HS-5 (cell line): ENCODE measurements around the gene TMEM250.
"Not testable (repeated sequence)": the region's sequence is repeated elsewhere in the genome, so short reads cannot be mapped to it uniquely, and the experiment has no call there.

Experiments used
- DNase-seq: peaks from one replicate; pipeline ENCODE4 v3.0.0-alpha.2; 2012; ENCODE audit warnings: low read depth

TMEM250 gene

DNA sequence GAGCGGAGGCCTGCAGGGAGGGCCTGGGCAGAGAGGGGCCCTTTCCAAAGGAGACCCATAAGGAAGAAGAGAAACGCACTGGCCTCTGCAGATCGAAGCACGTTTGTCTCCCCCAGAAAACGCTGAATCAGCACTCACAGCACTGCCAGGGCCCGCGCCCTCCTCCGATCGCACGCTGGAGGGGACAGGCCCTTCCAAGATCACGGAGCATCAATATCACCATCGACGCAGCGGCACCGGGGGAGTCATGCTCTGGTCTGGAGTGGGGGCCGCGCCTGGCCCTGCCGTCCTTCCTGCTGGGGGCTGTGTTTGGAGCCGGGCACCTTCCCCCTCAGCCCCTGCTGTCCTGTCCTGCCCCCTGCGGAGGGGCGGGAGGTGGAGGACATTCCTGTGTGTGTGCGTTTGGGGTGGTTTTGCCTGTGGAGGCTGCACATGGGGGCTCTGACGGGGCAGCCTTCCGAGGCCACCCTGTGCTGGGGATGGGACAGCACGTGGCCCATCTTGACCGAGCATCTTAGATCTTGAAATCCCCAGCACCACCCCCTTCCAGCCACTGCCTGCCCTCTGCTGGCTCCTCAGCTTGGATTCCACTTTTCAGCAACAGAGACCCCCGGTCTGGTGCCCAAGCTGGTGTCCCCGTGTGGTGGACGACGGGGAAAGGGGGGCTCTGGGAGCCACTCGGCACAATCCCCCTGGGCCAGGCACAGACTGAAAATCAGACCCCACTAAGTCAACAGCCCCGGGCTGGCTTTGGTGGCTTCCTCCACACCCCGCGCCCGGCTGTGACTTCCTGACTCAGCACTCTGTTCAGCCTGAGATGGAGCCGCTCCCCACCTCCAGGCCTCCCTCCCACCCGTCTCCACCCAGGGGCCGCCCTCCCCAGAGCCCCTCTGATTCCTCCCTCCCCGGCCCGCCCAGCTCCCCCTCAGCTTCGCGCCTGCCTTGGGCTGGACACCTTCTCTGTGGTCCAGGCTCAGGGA is 8.3 kb downstream of the TMEM250 start:
- no peak for DNase-seq

DNA sequence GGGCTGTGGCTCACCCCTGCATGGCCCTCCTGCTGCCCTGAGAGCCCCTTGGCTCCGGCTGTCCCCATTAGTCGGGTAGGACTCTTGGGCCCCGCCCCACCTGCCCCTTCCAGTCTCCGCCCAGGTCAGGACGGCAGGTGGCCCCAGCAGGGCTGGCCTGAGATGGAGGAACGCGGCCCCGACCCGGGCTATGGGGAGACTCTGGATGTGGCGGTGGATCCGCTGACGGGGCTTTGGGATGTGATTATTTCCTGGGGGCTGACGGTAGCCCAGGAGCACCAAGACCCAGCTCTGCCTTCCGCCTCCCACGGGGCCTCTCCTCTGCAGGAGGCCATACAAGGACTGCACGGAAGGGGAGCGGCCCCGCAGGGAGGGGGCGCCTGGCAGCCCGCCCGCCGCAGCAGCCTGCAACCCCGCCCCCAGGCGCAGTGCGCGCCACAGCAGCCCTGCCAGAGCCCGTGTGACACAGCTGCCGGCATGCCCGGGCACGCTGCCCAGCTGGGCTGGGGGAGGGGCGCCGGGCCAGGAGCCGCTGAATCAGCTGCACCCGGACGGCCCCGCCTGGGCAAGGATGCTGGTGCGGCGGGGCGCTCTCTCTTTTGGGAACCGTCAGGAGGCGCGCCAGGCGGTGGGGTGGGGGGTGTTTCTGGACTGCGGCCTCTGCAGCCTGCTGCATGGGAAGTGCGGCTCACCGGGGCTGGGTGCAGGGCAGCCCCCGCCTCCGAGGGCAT is 9.2 kb downstream of the TMEM250 start:
- peak; percentile 46 for DNase-seq

DNA sequence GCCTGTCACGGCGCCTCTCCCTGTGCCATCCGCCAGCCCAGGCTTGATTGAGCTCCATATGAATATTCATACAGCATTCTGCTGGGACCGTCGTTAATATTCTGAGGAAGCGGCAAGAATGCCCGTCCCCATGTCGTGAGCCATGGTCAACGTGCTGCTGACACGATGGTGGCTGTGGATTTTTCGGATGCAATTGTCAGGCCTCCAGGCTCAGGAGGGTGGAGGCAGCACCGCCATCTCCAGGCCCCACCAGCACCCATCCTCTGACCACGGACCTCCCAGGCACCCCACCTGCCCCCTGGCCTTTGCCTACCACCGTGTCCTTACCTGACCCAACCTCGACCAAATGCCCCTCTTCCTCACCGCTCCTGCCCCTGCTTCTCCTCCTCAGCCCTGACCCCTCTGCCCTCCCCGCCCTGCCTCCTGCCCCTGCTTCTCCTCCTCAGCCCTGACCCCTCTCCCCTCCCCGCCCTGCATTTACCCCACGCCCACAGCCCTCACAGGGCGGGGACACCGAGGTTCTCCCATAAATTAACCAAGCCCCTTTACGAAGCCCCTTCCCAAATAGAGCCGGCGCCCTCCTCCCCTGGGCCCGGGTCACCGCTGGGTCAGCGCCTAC is 9.9 kb downstream of the TMEM250 start:
- DNase-seq: no peak

DNA sequence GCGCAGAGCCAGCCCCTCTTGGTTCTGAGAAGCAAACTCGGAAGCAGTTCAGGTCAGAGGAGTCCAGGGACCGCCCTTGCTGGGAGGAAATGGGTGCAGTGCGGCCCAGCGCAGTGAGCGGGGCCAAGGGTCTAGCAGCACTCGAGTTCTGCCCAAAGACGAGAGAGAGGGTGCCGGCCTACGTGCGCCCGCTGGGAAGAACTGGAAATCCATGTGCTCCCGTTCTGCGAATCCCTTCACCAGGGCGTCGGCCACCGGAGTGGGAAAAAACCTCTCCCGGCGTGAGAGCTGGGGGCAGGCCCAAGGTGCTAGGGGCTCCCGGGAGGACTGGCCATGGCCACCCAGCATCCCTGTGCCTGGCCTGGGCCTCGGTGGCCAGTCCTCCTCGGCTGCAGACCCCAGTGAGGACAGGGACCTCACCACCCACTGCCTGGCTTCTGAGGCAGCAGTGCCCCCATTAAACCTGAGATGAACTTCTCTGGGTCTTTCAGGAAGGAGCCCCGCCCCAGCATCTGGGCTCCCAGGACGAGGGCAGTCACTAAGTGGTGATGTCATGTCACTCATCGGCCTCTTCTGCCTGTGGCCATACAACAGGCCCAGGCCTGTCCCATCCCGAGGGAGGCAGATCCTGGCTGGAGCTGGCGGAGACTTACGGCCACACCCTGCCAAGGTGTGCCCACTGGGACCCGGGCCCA is 10.6 kb downstream of the TMEM250 start:
- no peak for DNase-seq

DNA sequence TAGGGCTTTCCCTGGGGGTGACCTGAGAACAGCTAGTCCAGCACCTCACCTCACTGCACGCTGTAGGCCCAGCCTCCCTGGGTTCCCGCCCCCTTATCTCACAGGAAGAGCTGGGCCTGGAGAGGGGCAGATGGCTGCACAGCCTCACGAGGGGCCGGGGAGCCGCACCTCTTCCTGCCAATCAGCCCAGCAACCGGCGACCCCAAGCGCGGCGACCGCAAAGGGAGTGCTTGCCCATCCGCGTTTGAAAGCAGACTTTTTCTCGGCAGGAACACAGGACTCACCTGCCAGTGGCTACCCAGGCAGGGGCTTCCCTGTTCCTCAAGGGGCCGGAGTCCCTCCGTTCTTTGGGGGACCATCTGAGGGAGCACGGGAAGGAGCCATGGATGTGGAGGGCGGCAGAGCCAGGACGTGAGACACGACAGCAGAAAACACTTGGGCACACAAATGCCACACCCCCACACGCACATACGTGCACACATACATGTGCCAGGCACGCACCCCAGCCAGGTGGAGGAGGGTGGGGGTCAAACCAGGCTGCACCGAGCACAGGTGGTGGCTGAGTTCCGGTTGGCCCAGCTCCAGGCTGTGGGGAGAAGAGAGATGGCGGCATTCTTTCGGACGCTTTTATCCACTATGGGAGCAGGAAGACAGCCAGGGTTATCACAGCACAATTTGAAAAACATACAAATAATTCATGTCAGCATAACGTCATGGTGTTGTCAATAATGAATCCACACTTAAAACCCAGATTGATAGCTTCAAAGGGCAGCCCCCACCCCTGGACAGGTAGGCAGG is 11.3 kb downstream of the TMEM250 start:
- DNase-seq: no peak

DNA sequence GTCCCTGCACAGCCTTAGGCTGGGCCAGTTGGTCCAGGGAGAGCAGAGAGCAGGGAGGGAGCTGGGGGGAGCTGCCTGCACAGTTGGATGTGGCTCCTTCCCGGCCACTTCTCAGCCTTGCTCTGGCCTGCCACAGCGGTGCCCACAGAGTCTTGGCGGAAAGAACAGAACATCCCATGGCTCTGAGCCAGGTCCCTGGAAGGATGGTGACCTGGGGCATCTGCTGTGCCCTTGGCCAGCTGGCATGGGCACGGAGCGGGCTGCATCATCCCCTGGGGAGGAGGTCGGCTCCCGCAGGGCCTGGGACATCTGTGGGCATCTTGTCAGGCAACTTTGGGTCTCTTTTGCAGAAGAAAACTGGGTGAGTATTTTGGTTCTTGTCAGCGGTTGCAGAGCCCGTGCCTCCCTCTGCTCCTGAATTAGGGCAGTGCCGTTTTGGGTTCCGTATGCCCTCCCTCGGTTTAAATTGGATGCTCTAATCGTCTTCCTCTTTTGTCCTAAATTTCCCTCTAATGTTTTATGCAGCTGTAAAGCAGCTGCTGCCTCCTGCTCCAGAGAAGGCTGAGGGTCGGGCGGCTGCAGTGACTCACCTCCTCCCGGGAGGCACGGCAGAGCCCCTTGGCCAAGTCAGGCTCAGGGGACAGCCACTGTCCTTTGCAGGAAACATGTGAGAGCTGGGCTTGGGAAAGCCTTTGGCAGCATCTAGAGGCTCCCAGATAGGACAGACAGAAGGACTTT is 13.1 kb downstream of the TMEM250 start:
- no peak for DNase-seq

DNA sequence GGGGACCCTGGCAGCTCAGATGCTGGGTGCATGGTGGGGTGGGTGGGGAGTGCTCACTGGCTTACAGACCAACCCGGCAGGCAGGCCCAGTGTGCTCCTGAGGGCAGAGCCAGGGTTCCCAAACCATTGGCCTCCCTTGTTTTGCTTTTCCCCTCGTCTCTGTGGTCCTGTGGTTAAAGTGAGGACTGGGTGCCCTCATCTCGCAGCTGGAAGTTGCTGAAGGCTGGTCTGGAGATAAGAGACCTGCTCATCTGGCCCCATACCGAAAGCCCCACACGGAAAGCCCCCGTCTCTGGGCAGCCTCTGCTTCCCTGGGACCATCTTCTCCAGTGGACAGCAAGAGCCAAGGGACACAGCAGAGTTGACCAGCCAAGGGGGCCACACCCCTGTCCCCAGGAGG is 13.8 kb downstream of the TMEM250 start:
- DNase-seq: no peak

DNA sequence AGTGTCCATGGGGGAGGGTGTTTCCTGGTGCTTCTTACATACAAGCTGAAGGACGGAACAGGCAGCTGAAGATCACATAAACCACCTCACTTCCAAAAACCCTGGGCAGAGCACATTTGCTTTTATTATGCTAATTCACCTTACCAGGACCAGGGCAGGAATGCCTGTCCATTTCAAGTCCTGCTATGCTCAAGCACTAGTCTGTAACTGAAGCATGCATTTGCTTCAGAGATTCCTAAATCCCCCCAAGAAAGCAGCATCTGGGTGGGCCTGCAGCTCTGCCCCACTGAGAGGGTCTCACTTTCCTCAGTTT is 14.2 kb downstream of the TMEM250 start:
- no peak for DNase-seq

DNA sequence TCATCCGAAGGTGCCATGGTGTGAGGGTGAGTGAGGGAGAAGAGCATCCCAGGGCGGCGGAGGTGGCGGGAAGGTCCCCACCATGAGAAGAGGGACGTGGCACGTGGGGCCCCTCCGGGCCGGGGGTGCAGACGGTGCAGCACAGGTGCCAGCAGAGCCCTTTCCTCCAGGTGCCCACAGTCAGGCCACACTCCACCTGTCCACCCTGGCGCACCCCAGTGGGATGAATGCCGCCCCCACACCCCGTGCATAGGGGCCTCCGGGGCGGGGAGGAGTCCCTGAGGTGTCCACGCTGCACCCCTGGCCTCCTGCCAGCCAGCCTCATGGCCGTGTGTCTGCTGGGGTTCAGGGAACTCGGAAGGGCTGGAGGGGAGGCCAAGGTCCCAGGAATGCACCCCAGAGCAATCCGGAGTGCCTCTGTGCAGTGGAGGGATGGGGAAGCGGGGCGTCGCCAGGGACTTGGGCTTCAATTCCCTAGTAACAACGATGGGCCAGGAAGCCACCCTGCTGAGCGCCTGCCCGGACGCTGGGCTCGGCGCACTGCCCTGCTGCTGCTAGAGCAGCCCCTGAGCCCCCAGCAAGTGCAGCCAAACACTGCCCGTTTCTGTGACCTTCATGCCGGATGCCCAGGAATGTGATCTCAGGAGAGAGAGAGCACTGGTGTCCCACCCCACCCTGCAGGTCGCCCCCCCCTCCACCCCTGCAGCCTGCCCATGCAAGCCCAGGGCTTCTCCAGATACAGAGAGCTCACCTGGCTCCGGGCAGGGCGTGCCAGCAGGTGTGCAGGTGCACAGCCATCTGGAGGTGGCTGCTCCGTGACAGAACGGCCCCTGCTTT is 14.8 kb downstream of the TMEM250 start:
- DNase-seq: no peak

DNA sequence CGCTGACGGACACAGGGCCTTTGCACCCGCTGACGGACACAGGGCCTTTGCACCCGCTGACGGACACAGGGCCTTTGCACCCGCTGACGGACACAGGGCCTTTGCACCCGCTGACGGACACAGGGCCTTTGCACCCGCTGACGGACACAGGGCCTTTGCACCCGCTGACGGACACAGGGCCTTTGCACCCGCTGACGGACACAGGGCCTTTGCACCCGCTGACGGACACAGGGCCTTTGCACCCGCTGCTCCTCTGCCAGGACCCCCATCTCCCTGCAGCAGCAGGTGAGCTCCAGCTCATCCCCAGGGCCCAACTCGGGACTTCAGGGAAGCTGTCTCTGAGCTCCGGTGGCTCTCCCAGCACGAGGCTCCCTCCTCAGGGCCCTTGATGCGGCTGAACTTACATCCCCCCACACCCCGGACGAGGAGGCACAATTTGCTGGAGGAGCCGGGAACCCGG is 17.0 kb downstream of the TMEM250 start:
- DNase-seq: not testable (repeated sequence)

DNA sequence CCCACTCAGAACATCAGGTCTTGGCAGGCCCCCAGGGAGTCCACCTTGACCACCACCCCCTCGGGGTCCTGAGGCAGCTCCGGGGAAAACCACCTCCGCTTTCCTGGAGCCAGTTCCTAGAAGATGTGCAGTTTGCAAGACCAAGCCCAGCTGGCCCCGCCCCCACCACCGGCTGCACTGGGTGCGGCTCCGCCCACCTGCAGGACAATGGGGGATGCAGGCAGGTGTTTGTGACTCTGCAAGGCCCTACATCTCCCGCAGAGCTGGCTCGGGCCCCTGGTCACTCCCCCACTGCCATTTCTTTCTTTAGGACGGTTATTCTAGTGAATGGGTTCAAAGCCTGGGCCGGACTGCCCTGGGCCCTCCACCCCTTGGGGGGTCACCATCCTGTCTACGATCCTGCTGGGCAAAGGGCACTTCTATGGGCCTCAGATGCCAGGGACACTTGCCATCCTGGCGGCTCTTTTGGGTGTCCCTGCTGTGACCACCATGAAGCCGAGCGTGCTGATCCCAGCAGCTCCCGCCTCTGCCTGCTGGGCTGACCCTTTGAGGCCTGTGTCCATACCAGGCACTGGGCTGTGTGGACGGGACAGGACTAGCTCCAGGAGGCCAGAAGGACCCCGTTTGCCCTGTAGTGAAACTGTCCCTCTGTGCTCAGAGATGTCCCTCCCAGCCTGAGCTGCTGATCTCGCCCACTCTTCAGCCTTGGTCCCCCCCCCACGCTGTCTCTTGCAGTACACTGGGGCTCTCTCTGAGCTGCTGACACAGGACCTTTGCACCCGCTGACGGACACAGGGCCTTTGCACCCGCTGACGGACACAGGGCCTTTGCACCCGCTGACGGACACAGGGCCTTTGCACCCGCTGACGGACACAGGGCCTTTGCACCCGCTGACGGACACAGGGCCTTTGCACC is 17.7 kb downstream of the TMEM250 start:
- no peak for DNase-seq

DNA sequence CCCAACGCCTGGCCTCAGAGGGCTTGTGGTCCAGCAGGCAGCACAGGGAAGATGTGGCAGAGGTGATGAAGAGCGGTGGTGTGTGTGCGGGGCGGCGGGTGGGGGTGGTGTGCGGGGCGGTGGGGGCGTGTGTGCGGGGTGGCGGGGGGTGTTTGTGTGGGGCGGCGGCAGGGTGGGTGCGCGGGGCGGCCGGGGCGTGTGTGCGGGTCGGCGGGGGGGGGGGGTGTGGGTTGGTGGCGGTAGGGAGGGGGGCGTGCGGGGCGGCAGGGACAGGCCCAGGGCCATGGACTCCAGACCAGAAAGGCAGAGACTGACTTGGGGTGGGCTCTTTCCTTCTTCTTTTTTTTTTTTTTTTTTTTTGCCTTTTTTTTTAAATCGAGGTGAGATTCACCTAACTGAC is 19.1 kb downstream of the TMEM250 start:
- no peak for DNase-seq

DNA sequence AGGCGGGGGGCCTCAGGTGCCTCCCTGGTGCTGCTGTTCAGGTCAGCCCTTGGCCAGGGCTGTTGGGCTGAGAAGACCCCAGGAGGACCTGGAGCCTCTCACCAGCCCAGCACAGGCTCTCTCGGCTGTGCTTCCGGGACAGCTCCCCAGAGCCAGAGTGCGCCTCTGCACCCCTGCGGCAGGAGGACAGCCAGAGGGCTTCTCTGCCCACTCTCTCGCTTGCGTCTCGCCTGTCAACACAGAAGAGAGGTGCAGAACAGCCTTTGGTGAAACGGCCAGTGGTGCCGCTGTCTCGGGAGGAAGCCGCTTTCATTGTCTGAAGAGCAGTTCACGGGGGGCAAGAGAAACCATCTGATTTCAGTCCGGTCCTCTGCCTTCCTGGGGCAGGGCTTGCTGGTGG is 19.8 kb downstream of the TMEM250 start:
- DNase-seq: no peak

DNA sequence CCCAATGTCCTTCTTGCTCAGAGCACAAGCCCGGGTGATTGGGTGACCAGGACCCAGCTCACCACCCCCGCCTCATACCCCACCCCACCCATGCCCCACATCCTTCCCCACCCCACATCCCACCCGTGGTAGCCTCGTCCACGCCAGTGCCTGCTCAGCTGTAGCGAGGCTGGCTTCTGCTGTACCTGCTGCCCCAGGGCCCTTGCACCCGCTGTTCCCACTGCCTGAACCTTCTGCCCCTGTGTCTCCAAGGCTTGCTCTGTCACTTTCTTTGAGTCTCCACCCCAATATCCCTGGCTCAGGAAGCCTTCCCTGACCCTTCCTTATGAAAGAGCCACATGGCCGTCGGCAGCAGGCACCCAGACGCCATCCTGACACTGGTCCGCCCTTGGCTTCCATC is 20.5 kb downstream of the TMEM250 start:
- DNase-seq: no peak

DNA sequence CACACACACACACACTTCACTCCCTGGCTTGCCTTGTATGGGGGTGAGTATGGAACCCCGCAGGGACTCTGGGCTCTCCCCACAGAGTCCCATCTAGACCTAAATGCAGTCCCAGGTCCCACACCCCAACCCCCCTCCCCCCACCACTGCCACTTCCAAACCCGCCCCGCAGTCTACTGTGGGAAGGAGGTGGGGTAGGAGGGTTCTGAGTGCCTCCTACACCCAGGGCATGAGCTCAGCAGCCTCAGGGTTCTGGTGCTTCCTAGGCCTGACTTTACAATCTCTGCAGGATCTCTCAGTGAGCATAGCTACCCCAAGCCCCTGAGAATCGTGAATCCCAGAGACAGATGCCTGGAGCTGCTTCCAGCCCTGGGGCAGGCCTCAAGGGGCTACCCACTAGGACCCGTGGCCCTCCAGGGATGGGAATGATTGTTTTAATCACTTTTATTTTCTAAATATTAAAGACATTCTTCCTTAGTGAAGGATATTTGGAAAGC is 22.1 kb downstream of the TMEM250 start:
- DNase-seq: no peak

DNA sequence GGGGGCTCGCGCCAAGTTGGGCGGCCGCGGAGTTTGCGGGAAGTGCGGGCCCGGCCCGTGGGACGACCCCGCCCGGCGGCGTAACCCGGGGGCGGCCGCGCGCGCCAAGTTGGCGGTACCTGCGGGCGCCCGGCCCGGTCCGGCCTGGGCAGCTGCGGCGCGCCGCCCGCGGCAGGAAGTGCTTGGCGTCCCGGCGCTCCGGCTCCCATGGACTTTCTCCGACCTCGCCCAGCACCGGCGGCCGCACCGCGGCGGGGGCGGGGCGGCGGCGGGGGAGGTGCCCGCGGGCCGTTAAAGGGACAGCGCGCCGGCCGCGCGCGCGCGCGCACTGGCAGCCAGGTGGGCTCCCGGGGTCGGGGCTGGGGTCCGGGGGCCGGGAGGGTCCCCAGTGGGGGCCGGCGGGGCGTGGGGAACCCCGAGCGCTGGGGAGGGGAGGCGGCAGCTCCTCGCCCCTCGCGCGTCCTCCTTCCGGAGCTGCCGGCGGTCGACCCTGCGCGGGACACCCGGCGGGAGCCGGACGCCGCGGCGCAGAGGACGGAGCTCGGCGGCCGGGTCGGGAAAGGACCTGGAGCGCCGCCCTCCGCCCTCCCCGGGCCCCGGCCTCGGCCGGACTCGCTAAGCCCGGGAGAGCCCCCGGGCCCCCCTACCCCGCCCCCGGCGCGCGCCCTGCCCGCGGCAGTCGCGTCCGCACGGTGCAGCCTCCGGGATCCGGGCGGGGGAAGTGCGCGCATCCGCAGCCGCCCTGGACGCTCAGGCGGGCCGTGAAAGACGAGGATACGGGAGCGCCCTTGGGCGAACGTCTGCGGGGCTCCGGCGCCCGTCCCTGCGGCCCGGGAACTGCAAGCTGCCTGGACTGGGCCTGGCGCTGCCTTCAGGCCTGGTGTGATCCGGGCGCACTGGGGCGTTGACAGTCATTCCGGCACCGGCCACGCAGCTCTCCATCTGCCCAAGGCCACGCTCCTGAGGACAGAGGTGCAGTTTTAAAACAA is 23.3 kb downstream of the TMEM250 start, which contains the start of gene NACC2:
NACC2 (minus strand) TSS at position 220 of the 989 bp plus-strand sequence. CDS start 44,768 bp downstream, outside the sequence.
- no peak for DNase-seq
